HepG2 (cell line): Measurements from ENCODE around the gene RAD23A. TPM values are rescaled to one million over a fixed set of nuclear protein-coding genes. Genes with fewer than 3 reads are reported as not detected.
"Not testable (repeated sequence)": the region's sequence is repeated elsewhere in the genome, so short reads cannot be mapped to it uniquely, and the experiment has no call there.

Source experiments
- ATAC-seq: fragments of 200-7000 bp; cut with Tn5 transposase; 3 replicates; pipeline ENCODE4 v1.9.1; 2020; ENCODE audit warnings: mild to moderate bottlenecking, moderate library complexity
- BruUV-seq: library from RNA; stranded (reverse); fragments of 400-500 nt; replicated peaks from 2 replicates; lab custom pipeline; 2021; lab: Mats Ljungman, UMichigan
- CTCF ChIA-PET: fragments of 300-600 bp; formaldehyde crosslinking; extraction: SDS; loops from one replicate; lab custom pipeline; 2021; ENCODE audit warnings: low total read pairs, inconsistent platforms, low intra/inter-chr PET ratio; lab: Yijun Ruan, JAX
- POLR2A ChIA-PET: fragments of 350-600 bp; sonication (Branson Sonifier 250); formaldehyde crosslinking; loops from one replicate; lab custom pipeline; 2020; ENCODE audit warnings: antibody characterized with exemption, inconsistent platforms; lab: Yijun Ruan, JAX
- DNase-seq: peaks from one replicate; pipeline ENCODE4 v3.0.0-alpha.2; 2015; ENCODE audit warnings: low spot score
- FAIRE-seq: peaks from 3 replicates; lab custom pipeline; 2011; peaks lifted over from hg19 to GRCh38; lab: Jason Lieb, UNC
- H2AFZ ChIP-seq: one replicate; pipeline ENCODE4 v1.6.1; 2011; ENCODE audit warnings: low read length, inconsistent platforms
- H3K27ac ChIP-seq: fragments of 300-600 bp; 3 replicates; pipeline ENCODE4 v1.8.0; 2011; ENCODE audit warnings: mixed run types, mild to moderate bottlenecking, mixed read lengths, low read length, inconsistent platforms; ENCODE audit not compliant: insufficient read depth; ENCODE audit errors: extremely low read length
- H3K27me3 ChIP-seq, 2 experiments: fragments of 200-600 bp in 1 of 2; 2 replicates in 1 of 2; 3 replicates in 1 of 2; pipeline versions ENCODE4 v1.6.0 to v1.8.0; 2011; ENCODE audit warnings: low read length in 2 of 2, mild to moderate bottlenecking in 2 of 2, moderate library complexity in 2 of 2, inconsistent platforms in 1 of 2; ENCODE audit not compliant: insufficient read depth in 2 of 2, control insufficient read depth in 1 of 2
- H3K36me3 ChIP-seq, 2 experiments: fragments of 200-600 bp in 1 of 2; replicated peaks in 1 of 2; 2 replicates in 1 of 2; 3 replicates in 1 of 2; pipeline versions ENCODE4 v1.5.1 to v1.8.0; 2011; ENCODE audit warnings: low read length in 2 of 2, inconsistent platforms in 1 of 2; ENCODE audit not compliant: insufficient read depth in 2 of 2, control insufficient read depth in 1 of 2
- H3K4me1 ChIP-seq: 2 replicates; pipeline ENCODE4 v1.5.1; 2012; ENCODE audit warnings: low read length, inconsistent platforms; ENCODE audit not compliant: insufficient read depth
- H3K4me2 ChIP-seq: 2 replicates; pipeline ENCODE4 v1.6.0; 2011; ENCODE audit warnings: low read depth, low read length, inconsistent platforms
- H3K4me3 ChIP-seq, 3 experiments: fragments of 200-600 bp in 1 of 3; sonication (generic), shearing (Covaris generic) in 1 of 3; replicated peaks in 1 of 3; 2 replicates each; pipeline ENCODE4 v1.5.1; 2011 to 2016; ENCODE audit warnings: low read length in 3 of 3, inconsistent platforms in 2 of 3, low read depth in 2 of 3, mild to moderate bottlenecking in 2 of 3, control low read depth in 1 of 3, mixed read lengths in 1 of 3; ENCODE audit not compliant: insufficient read depth in 1 of 3
- H3K79me2 ChIP-seq: one replicate; pipeline ENCODE4 v1.6.1; 2011; ENCODE audit warnings: low read length, inconsistent platforms; ENCODE audit not compliant: insufficient read depth
- H3K9ac ChIP-seq: 2 replicates; pipeline ENCODE4 v1.6.0; 2011; ENCODE audit warnings: mild to moderate bottlenecking, low read depth, low read length, inconsistent platforms; ENCODE audit not compliant: insufficient read depth
- H3K9me3 ChIP-seq: 2 replicates; pipeline ENCODE4 v1.5.1; 2012; ENCODE audit warnings: mild to moderate bottlenecking, low read length
- H4K20me1 ChIP-seq: 2 replicates; pipeline ENCODE4 v1.6.0; 2011; ENCODE audit warnings: inconsistent platforms, mild to moderate bottlenecking, low read length, moderate library complexity; ENCODE audit not compliant: insufficient read depth
- AGO2 ChIP-seq: fragments of 200-400 bp; formaldehyde crosslinking; optimal IDR thresholded peaks from 2 replicates; pipeline ENCODE3; 2017; ENCODE audit warnings: mild to moderate bottlenecking, low read depth, low read length, moderate library complexity
- GLI4 ChIP-seq: sonication (generic); formaldehyde crosslinking; IDR thresholded peaks from 2 replicates; pipeline ENCODE4 v1.5.1; 2020; ENCODE audit warnings: missing genetic modification reagents, mild to moderate bottlenecking, moderate library complexity, borderline replicate concordance
- NFKB2 ChIP-seq: sonication (generic); formaldehyde crosslinking; IDR thresholded peaks from 2 replicates; pipeline ENCODE4 v1.4.0; 2020; ENCODE audit warnings: missing genetic modification reagents, borderline replicate concordance
- NRL ChIP-seq: sonication (generic); formaldehyde crosslinking; IDR thresholded peaks from 2 replicates; pipeline ENCODE4 v1.5.0; 2020; ENCODE audit warnings: missing genetic modification reagents, mild to moderate bottlenecking, moderate library complexity, borderline replicate concordance
- POLR2A ChIP-seq, 2 experiments: IDR thresholded peaks; 2 replicates each; pipeline ENCODE4 v1.6.1; 2011; ENCODE audit warnings: low read depth in 2 of 2, low read length in 2 of 2, mild to moderate bottlenecking in 1 of 2, moderate library complexity in 1 of 2; ENCODE audit not compliant: insufficient read depth in 1 of 2
- POLR2G ChIP-seq: fragments of 200-400 bp; formaldehyde crosslinking; IDR thresholded peaks from 2 replicates; pipeline ENCODE4 v1.6.1; 2018; ENCODE audit warnings: mild to moderate bottlenecking, low read depth, low read length, moderate library complexity
- RAD21 ChIP-seq: fragments of 450-650 bp; formaldehyde crosslinking; IDR thresholded peaks from 2 replicates; pipeline ENCODE4 v1.5.0; 2020; ENCODE audit warnings: mild to moderate bottlenecking
- RBM22 ChIP-seq: fragments of 200-400 bp; formaldehyde crosslinking; optimal IDR thresholded peaks from 2 replicates; pipeline ENCODE3; 2017; ENCODE audit warnings: mild to moderate bottlenecking, low read length, moderate library complexity
- SCMH1 ChIP-seq: sonication (generic); formaldehyde crosslinking; IDR thresholded peaks from 2 replicates; pipeline ENCODE4 v1.9.0; 2021; ENCODE audit warnings: missing genetic modification reagents, mild to moderate bottlenecking, borderline replicate concordance
- TBX2 ChIP-seq: sonication (generic); formaldehyde crosslinking; IDR thresholded peaks from 2 replicates; pipeline ENCODE4 v1.5.0; 2020; ENCODE audit warnings: missing genetic modification reagents, mild to moderate bottlenecking, borderline replicate concordance
- ZNF121 ChIP-seq: sonication (generic); formaldehyde crosslinking; IDR thresholded peaks from 2 replicates; pipeline ENCODE4 v1.5.0; 2020; ENCODE audit warnings: mild to moderate bottlenecking, missing genetic modification reagents
- WGBS: methylation state at CpG from one replicate; pipeline ENCODE4 v1.1.6; 2017; ENCODE audit warnings: low lambda C conversion rate; 5-methylcytosine and 5-hydroxymethylcytosine counted together
- in situ Hi-C: cut with HindIII; loops from 2 replicates; pipeline ENCODE4 v1.10.0; 2017; ENCODE audit warnings: low pct_unique_long_range_greater_than_20kb; ENCODE audit not compliant: extremely low pct_ligation_motif_present
- intact Hi-C: fragments of 100-400 bp; cut with micrococcal nuclease; formaldehyde crosslinking; loops from one replicate; pipeline ENCODE4 v1.10.0; 2022; ENCODE audit not compliant: unreplicated experiment
- polyA plus RNA-seq, 8 experiments: library from polyadenylated mRNA; depleted of rRNA in 3 of 8; stranded (reverse) in 7 of 8; unstranded in 1 of 8; fragments of >200 nt; fragmentation: Illumina TruSeq in 4 of 8; extraction: Trizol in 4 of 8; gene quantifications; 2 replicates each; pipeline versions ENCODE4 v1.2.1 to v1.2.3, GENCODE V29; 2011 to 2016; ENCODE audit warnings: low read depth in 4 of 8, missing spikeins in 1 of 8, mixed read lengths in 1 of 8; ENCODE audit not compliant: insufficient read depth in 1 of 8
- total RNA-seq, 5 experiments: library from RNA; depleted of rRNA; stranded (reverse); fragments of >200 nt; fragmentation: Illumina TruSeq; extraction: Trizol; gene quantifications; 2 replicates each; pipeline ENCODE4 v1.2.3, GENCODE V29; 2016; ENCODE audit warnings: low read depth in 1 of 5

Gene RAD23A
- total and polyA plus RNA-seq, 2 of the 13 experiments (the other 11 are each of a cell fraction or from before 2014, with no cell fraction given), result 42.5 to 54.2 TPM

GRCh38 chr19:12952050-12952449 is 6.4 kb downstream of the RAD23A start:
- H3K4me2 ChIP-seq, intact Hi-C loops, FAIRE-seq, H4K20me1 ChIP-seq, CTCF ChIA-PET, H3K27me3 ChIP-seq, H3K27ac ChIP-seq, in situ Hi-C loops, H2AFZ ChIP-seq, POLR2A ChIA-PET, H3K9me3 ChIP-seq, DNase-seq, H3K9ac ChIP-seq, ATAC-seq, BruUV-seq, H3K4me3 ChIP-seq: not testable (repeated sequence)
- 97% methylated on average over 5 of the region's 6 CpGs for WGBS
- H3K36me3 ChIP-seq, result peaks cover 34 to 56% of the 10 kb centered on the region in 2 experiments; a peak in 4 of 5 replicates
- peaks cover 32% of the 10 kb centered on the region for H3K4me1 ChIP-seq
- peaks cover 30% of the 10 kb centered on the region for H3K79me2 ChIP-seq
- peak; percentile 62; the same call in 1 of the 2 replicates for TF ChIP-seq ZNF121 (CRISPR knock-in tag)

GRCh38 chr19:12952488-12953137 is 7.0 kb downstream of the RAD23A start:
- FAIRE-seq (no peak), ATAC-seq (no peak), DNase-seq (no peak)
- Histone ChIP-seq H3K4me2 (no peak overlapping the region), H3K9me3 (no peaks in the 10 kb centered on the region), H3K27me3 (no peaks in the 10 kb centered on the region), H4K20me1 (no peaks in the 10 kb centered on the region), H2AFZ (no peak overlapping the region), H3K79me2 (peaks cover 28% of the 10 kb centered on the region), H3K4me3 (no peak overlapping the region), H3K9ac (no peak overlapping the region), H3K36me3 (peaks cover 34 to 55% of the 10 kb centered on the region in 2 experiments; a peak in 4 of 5 replicates), H3K27ac (no peak overlapping the region), H3K4me1 (peaks cover 26% of the 10 kb centered on the region)
- ChIA-PET CTCF (no interaction called here), POLR2A (interaction anchor here (0.9 to 1.0 kb wide), 2 partner anchors 15 to 62 kb away, joined by 4 to 5 read pairs; partner anchors contain the start of gene GCDH)
- no TSS peak for BruUV-seq
- TF ChIP-seq AGO2, result peak; percentile 52
- peak; percentile 40; the same call in 1 of the 2 replicates for TF ChIP-seq POLR2G
- TF ChIP-seq SCMH1, result no peak
- TF ChIP-seq RBM22, result peak; percentile 53
- TF ChIP-seq NRL (CRISPR knock-in tag), result no peak
- TF ChIP-seq POLR2A (IDR thresholded peaks at IDR 0.05; ENCODE audit: insufficient read depth in 1 of 2, low read depth in 2 of 2, low read length in 2 of 2), result peak in 1 of 2 experiments; percentile 32; a peak in 1 of 4 replicates
- TF ChIP-seq NFKB2 (CRISPR knock-in tag), result no peak
- no peak for TF ChIP-seq RAD21 (CRISPR knock-in tag)
- no peak for TF ChIP-seq TBX2 (CRISPR knock-in tag)
- no peak for TF ChIP-seq GLI4 (CRISPR knock-in tag)
- in situ Hi-C loops, result no loop called here
- intact Hi-C loops, result no loop called here
- WGBS, result 97% methylated on average over 12 of the region's 12 CpGs
